ENCODE measurements around the gene DCTPP1. TPM values are rescaled to one million over a fixed set of nuclear protein-coding genes. Genes with fewer than 3 reads are reported as not detected.
A peak's percentile ranks its signal among the peaks of the same experiment; 100 is the strongest.

Gene DCTPP1
- total and polyA plus RNA-seq, 2 of the 13 experiments (the other 11 are each of a cell fraction or from before 2014, with no cell fraction given), result 54.8 to 74.4 TPM

DNA sequence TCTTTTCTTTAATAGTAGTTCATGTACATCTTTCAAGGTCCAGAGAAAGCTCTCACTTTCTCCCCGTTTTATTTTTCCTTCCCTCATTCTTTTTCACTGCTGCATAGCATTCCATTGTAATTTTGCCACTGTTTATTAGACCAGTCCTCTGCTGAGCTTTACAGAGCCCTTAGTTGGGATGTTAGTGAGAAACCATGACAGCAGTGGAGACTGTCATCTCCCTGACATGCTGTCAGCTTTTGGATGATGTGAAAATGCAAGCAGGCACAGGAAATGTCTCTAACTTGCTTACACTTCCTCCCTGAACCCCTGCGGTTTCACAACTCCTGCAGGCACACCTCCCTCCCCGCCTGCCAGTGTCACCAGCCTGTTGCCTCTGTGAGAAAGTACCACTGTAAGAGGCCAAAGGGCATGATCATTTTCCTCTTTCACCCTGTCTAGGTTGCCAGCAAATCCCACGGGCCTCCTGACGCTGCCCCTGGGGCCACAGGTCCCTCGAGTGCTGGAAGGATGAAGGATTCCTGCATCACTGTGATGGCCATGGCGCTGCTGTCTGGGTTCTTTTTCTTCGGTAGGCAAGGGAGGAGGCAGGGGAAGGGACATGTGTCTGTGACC, 42.6 kb upstream of the DCTPP1 start, which contains the start of gene ITGAL (continued):
- TF ChIP-seq ZNF766 (CRISPR knock-in tag; IDR thresholded peaks at IDR 0.05; ENCODE audit: borderline replicate concordance) (no peak), RXRB (CRISPR knock-in tag; IDR thresholded peaks at IDR 0.05; ENCODE audit: borderline replicate concordance) (no peak), ATF4 (CRISPR knock-in tag; IDR thresholded peaks at IDR 0.05) (no peak), ATRX (CRISPR knock-in tag; IDR thresholded peaks at IDR 0.05; ENCODE audit: borderline replicate concordance) (no peak), ZBTB3 (CRISPR knock-in tag; IDR thresholded peaks at IDR 0.05; ENCODE audit: borderline replicate concordance, low read depth) (0 out of 2 replicates have a peak, but pooled peaks have one; percentile 60), KDM1A (CRISPR knock-in tag; IDR thresholded peaks at IDR 0.05) (peak; percentile 48; the same call in 1 of the 2 replicates), BCL6 (CRISPR knock-in tag; IDR thresholded peaks at IDR 0.05) (0 out of 2 replicates have a peak, but pooled peaks have one; percentile 14), SPEN (CRISPR knock-in tag; IDR thresholded peaks at IDR 0.05; ENCODE audit: low read depth) (peak; percentile 30; the same call in 1 of the 2 replicates), ZNF337 (CRISPR knock-in tag; IDR thresholded peaks at IDR 0.05; ENCODE audit: borderline replicate concordance, low read depth) (no peak), ZFP36 (IDR thresholded peaks at IDR 0.05; ENCODE audit: borderline replicate concordance, low read depth, low read length, partially characterized antibody) (no peak), MYC (CRISPR knock-in tag; IDR thresholded peaks at IDR 0.05; ENCODE audit: borderline replicate concordance) (no peak; the same call in 1 of the 2 replicates), GATA4 (IDR thresholded peaks at IDR 0.05; ENCODE audit: borderline replicate concordance, low read depth) (no peak), PPARG (CRISPR knock-in tag; conservative IDR thresholded peaks at IDR 0.05) (peak; percentile 40; the same call in 1 of the 2 replicates), NR2F6 (IDR thresholded peaks at IDR 0.05) (0 out of 2 replicates have a peak, but pooled peaks have one; percentile 14), NR2F6 (CRISPR knock-in tag; IDR thresholded peaks at IDR 0.05) (peak; percentile 31), FOXM1 (CRISPR knock-in tag; IDR thresholded peaks at IDR 0.05) (no peak), CREM (IDR thresholded peaks at IDR 0.05) (no peak), CREM (CRISPR knock-in tag; IDR thresholded peaks at IDR 0.05) (no peak)
- TF ChIP-seq, protein P1, sequence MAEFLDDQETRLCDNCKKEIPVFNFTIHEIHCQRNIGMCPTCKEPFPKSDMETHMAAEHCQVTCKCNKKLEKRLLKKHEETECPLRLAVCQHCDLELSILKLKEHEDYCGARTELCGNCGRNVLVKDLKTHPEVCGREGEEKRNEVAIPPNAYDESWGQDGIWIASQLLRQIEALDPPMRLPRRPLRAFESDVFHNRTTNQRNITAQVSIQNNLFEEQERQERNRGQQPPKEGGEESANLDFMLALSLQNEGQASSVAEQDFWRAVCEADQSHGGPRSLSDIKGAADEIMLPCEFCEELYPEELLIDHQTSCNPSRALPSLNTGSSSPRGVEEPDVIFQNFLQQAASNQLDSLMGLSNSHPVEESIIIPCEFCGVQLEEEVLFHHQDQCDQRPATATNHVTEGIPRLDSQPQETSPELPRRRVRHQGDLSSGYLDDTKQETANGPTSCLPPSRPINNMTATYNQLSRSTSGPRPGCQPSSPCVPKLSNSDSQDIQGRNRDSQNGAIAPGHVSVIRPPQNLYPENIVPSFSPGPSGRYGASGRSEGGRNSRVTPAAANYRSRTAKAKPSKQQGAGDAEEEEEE (CRISPR knock-in tag; IDR thresholded peaks at IDR 0.05; ENCODE audit: borderline replicate concordance), result no peak
- TF ChIP-seq, protein P2, sequence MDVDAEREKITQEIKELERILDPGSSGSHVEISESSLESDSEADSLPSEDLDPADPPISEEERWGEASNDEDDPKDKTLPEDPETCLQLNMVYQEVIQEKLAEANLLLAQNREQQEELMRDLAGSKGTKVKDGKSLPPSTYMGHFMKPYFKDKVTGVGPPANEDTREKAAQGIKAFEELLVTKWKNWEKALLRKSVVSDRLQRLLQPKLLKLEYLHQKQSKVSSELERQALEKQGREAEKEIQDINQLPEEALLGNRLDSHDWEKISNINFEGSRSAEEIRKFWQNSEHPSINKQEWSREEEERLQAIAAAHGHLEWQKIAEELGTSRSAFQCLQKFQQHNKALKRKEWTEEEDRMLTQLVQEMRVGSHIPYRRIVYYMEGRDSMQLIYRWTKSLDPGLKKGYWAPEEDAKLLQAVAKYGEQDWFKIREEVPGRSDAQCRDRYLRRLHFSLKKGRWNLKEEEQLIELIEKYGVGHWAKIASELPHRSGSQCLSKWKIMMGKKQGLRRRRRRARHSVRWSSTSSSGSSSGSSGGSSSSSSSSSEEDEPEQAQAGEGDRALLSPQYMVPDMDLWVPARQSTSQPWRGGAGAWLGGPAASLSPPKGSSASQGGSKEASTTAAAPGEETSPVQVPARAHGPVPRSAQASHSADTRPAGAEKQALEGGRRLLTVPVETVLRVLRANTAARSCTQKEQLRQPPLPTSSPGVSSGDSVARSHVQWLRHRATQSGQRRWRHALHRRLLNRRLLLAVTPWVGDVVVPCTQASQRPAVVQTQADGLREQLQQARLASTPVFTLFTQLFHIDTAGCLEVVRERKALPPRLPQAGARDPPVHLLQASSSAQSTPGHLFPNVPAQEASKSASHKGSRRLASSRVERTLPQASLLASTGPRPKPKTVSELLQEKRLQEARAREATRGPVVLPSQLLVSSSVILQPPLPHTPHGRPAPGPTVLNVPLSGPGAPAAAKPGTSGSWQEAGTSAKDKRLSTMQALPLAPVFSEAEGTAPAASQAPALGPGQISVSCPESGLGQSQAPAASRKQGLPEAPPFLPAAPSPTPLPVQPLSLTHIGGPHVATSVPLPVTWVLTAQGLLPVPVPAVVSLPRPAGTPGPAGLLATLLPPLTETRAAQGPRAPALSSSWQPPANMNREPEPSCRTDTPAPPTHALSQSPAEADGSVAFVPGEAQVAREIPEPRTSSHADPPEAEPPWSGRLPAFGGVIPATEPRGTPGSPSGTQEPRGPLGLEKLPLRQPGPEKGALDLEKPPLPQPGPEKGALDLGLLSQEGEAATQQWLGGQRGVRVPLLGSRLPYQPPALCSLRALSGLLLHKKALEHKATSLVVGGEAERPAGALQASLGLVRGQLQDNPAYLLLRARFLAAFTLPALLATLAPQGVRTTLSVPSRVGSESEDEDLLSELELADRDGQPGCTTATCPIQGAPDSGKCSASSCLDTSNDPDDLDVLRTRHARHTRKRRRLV (CRISPR knock-in tag; IDR thresholded peaks at IDR 0.05), result no peak
- TF ChIP-seq, protein P3, sequence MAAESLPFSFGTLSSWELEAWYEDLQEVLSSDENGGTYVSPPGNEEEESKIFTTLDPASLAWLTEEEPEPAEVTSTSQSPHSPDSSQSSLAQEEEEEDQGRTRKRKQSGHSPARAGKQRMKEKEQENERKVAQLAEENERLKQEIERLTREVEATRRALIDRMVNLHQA (CRISPR knock-in tag; IDR thresholded peaks at IDR 0.05), result no peak
- TF ChIP-seq, protein P4, sequence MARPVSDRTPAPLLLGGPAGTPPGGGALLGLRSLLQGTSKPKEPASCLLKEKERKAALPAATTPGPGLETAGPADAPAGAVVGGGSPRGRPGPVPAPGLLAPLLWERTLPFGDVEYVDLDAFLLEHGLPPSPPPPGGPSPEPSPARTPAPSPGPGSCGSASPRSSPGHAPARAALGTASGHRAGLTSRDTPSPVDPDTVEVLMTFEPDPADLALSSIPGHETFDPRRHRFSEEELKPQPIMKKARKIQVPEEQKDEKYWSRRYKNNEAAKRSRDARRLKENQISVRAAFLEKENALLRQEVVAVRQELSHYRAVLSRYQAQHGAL (CRISPR knock-in tag; IDR thresholded peaks at IDR 0.05; ENCODE audit: not compliant biosample characterization), result no peak

Data from HepG2 (cell line).